HG02798 (cell line): ENCODE results near the gene FKBP10.
"Not testable (repeated sequence)": the region's sequence is repeated elsewhere in the genome, so short reads cannot be mapped to it uniquely, and the experiment has no call there.

Experiments
- ATAC-seq: cut with Tn5 transposase; IDR thresholded peaks from one replicate; pipeline ENCODE4 v1.9.1; 2021; ENCODE audit warnings: mild to moderate bottlenecking; ENCODE audit not compliant: unreplicated experiment, poor library complexity

FKBP10 gene, protein sequence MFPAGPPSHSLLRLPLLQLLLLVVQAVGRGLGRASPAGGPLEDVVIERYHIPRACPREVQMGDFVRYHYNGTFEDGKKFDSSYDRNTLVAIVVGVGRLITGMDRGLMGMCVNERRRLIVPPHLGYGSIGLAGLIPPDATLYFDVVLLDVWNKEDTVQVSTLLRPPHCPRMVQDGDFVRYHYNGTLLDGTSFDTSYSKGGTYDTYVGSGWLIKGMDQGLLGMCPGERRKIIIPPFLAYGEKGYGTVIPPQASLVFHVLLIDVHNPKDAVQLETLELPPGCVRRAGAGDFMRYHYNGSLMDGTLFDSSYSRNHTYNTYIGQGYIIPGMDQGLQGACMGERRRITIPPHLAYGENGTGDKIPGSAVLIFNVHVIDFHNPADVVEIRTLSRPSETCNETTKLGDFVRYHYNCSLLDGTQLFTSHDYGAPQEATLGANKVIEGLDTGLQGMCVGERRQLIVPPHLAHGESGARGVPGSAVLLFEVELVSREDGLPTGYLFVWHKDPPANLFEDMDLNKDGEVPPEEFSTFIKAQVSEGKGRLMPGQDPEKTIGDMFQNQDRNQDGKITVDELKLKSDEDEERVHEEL

DNA sequence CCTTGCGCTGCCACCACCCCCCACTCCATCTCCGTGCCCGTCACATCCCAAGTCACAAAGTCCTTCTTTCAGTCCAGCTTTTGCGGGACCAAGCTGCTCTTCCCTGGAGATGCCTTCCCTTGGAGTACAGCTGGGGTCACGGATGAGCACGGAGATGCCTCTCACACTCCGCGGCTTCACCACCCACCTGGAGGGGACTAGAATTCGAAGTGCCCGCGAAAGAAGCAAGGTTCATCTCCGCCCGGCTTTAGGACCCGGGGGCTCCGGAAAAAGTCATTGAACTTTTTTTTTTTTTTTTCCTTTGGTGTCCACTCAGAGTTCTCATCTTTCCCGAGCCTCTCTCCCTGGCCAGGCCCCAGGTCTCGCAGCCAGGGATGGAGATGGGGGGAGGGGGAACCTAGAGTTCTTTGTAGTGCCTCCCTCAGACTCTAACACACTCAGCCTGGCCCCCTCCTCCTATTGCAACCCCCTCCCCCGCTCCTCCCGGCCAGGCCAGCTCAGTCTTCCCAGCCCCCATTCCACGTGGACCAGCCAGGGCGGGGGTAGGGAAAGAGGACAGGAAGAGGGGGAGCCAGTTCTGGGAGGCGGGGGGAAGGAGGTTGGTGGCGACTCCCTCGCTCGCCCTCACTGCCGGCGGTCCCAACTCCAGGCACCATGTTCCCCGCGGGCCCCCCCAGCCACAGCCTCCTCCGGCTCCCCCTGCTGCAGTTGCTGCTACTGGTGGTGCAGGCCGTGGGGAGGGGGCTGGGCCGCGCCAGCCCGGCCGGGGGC is at the start of gene FKBP10:
TSS of gene FKBP10 (plus strand) at position 624 of the 771 bp plus-strand sequence. CDS start at position 655, 31 bp downstream.
- no peak for ATAC-seq

DNA sequence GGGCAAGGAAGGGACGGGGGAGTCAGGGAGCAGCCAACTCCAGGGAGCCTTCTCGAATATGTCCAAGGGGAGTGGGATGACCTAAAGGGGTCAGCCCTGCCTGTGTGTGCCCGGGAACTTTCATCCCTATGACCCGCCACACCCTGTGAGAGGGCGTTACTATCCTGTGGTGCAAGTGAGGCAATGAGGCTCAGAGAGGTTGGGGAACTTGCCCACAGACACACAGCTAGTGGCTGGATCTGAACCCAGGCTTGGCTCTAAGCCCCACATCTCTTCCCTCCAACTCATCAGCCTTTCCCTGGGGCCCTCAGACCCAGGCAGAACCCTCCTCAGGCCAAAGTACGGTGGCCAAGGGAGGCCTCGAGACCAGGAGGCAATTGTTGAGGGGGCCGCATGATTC is 49.5 kb upstream of the FKBP10 start:
- no peak for ATAC-seq

DNA sequence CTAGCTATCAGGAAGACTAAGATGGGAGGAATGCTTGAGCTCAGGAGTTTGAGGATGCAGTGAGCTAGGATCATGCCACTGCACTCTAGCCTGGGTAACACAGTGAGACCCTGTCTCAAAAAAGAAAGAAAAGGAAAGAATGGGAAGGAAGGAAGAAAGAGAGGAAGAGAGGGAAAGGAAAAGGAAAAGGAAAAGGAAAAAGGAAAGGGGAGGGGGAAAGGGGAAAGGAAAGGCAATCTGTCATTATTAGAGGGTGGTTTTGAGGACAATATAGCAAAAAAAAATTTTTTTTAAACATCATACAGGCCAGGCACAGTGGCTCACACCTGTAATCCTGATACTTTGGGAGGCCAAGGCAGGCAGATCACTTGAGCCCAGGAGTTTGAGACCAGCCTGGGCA is 46.7 kb upstream of the FKBP10 start:
- ATAC-seq, result no peak

DNA sequence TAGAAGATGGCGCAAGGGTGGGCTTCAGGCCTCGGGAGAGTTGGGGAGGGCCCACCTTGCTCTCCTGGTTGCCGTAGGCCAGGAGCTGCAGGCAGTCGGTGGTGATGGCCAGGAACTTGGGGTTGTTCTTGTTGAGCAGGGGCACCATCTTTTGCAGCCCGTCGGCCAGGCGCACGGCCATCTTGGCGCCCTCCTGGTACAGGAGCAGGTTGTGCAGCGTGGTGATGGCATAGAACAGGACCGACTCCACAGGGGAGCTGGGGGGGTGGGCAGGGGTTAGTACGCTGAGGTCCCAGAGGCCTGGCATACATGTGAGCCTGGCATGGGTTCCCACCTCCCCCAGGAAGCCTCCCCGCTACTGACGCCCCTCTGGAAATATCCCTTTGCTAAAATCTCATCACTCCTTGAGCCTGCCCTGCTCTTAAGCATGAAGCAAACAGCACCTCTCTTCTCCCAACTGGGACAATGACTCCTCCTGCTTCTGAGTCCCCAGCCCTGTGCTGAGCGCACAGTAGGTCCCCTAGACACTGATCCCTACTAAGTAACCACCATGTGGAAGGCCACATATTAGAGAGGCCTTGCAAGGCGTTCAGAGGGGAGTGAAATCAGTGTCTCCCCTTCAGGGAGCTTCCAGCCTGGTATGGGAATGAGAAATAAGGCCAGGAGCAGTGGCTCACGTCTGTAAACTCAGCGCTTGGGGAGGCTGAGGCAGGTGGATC is 45.3 kb upstream of the FKBP10 start:
- ATAC-seq, result no peak

DNA sequence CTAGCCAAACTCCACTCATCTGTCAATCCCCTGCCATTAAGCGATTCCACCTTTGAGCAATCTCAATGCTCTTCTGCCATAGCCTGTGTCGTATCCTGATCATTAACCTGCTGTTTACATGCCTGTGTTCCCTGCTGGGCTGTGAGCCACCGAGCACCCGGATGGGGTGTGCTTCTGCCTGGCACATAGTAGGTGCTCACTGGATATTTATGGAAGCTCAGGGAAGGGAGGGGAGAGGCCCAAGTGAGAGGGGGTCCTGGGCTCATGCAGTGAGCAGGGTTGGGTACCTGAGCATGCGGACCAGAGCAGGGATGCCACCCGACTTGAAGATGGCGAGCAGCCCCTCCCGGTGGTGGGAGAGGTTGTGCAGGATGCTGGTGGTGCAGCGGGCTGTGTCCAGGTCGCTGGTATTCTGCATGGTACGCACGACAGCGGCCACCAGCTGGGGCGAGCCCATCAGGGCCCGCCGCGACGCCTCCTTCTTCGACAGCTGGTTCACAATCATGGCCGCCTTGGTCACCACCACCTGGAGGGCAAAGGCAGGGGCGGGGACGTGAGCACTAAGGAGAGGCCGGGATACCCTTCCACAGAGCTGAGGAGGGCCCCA is 44.0 kb upstream of the FKBP10 start:
- ATAC-seq, result no peak

DNA sequence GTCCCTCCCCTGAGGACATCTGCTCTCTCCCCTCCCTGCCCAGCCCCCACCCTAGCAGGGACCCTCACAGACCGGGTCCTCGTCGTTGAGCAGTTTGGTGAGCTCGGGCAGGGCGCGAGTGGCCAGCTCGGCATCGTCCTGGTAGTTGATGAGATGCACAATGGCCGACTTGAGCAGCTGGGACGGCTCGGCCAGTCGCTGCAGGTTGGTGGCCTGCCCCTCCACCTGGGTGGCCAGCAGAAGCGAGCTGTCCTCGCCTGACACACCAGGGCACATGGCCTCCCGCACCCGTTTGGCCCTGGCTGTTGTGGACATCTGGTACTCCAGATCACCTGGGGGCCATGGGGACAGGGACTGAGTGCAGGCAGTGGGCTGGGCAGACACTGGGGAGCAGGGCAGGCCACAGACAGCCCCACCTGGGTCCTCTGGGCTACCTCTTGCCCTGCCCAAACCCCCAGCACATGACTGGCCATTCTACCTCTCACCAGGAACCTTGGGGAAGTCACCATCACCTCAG is 43.4 kb upstream of the FKBP10 start:
- ATAC-seq, result no peak

DNA sequence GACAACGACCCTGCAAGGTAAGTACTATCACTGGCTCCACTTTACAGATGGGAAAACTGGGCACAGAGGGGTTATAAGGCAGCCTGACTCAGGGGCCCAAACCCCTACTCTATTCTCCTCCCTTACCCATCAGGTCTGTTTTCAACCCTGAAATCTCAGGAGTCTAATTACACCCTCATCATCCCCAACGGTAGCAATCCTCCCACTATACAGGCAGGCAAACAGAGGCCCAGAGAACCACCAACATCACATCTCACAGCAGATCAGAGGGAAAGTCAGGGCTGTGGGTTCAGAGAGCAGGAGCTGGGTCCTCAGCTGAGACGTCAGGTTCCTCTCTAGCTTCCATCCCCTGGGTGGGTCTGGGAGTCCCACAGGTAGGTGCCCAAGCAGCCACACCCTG is 42.8 kb upstream of the FKBP10 start:
- no peak for ATAC-seq

DNA sequence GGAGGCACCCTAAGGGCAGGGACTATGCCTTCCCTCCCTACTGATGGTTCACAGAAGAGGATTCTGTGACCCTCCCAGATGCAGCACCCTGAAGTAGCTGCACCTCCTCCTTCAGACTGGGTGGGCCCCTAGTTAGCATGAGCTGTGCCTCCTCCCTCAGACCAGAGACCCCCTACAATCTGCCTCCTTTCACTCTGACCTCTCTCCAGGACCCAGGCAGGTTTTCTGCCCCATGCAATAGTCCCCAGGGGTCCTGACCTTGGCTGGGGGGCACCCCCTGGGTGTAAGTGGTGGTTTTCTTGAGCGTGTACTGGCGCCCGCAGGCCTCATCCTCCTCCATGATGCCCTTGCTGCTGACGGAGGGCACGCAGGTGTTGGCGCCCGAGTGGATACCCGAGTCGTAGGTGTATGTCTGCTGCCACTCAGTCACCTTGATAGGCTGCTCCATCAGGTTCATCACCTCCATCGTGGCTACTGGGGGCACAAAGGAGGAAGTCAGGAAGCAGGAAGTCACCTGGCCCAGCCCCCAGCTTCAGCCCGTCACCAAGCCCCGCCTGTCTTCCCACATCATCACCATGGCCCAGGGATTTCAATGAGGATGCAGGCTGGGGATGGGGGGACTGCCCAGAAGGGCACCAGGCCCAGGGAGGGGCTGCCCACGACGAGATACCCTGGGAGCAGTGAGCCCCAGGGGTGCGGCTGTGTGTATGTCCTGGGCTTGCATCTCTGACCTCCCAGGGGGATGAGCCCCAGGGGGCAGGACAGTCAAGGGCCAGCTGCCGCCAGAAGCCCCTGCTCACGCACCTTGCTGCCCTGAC is 41.2 kb upstream of the FKBP10 start:
- ATAC-seq, result no peak

DNA sequence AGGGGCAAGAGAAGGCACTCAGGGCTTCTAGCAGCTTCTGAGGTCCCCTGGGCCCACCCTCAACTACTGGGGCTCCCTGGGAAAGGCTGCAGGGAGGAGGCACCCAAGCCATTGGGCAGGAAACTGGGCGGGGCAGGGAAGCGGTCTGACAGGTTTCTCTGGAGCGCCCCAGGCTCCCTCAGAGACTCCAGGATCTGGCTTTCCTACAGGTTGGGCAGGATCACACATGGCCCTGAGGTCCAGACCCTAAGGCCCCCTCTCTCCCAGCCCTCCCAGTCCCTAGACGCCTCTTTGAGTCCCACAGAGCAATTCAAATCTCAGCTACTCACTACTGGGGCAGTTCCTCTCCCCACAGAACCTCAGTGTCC is 40.6 kb upstream of the FKBP10 start:
- no peak for ATAC-seq

DNA sequence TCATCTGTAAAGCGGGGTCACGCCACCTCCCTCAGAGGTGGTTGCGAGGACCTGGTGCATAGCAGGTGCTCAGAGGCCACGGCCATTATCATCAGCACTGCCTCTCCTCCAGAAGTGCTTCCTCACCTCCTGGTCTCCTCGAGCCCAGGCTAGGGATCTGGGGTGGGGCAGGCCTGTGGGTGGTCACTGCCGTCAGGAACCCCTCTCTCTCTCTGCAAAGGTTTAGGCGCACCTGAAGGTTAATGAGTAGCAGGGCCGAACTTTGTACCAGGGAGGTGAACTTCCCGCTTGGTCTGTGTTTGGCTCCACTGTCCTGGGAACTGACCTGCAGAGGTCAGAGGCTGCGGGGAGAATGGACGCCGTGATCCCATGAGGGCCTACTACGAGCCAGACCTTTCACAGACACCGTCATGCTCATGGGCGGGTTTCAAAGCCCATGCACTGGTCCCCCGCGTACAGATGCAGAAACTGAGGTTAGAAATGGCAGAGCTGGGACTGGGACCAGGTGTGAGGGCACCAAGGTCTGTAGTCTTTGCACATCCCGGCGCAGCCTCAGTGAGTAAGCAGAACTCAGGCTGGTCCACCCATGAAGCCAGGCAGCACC is 40.1 kb upstream of the FKBP10 start:
- ATAC-seq, result no peak

DNA sequence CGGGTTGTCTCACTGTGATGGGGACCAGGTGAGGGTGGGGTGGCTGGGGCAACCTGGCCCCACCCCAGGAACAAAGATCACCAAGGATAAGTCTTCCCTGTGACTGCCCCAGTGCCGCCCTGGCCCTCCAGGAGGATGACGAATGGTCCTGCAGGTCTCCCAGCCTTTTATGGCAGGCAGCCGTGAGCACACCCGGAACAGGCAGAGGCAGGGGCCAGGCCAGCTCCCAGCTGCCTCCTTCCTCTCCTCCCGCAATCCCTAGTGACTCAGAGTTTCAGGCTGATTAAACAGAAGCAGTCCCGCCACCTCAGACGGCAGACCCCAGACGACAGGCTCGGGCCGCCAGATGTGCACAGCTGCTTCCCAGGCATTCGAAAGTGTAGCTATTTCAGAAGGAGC is 39.6 kb upstream of the FKBP10 start:
- no peak for ATAC-seq

DNA sequence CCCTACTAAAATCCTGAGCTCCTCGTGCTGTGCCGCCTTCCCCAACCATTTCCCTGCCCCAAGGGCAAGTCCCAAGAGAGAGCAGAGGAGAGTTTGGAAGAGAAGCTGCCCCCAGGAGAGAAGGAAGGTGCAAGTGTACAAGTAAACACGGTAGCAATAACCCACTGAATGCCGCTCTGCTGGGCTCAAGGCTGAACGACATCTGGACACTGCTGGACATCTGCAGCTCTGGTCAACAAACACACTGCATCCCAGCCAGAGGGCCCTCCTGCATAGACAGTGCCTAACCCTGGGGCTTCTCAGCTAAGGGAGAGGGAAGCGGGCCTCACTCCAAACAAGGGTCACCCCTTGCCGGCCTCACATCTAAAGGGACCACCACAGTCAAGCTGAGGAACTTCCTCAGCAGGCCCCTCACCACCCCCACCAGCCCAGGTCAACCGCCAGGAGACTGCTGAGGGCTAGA is 39.0 kb upstream of the FKBP10 start:
- no peak for ATAC-seq

DNA sequence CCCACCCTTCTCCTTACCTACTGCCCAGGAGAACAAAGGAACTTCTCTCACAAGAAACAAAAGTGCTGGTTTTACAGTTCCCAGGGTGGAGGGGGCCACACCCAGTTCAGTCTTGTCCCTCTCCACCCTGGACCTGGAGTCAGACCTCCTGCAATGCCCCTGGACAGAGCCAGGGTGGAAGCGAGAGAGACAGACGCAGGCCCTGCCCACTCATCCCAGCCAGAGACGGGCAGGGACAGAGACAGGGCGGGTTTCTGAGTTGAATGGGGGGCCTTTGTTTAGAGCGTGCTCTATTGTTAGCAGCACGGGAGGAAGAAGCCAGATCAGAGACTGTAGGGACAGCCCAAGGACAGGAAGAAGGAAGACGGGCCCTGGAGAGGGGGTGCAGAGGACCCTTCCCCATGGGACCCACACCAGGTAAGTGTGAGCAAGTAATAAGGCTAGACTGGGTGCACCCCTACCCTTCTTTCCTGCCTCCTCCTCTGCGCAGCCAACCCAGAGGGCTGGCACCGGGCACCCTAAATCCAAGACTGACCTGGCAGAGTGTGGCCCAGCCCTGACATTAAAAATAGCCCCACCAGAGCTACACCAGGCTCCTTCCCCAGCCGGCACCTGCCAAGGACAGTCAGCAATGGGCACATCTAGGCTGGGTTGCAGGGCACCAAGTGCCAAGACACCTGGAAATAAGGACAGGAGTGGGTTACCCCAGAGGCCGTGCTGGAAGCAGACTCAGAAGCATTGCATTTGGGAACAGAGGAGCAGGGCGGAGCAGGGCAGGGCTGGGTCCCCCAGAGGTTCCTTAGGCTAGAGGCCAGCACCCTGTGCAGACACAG is 37.2 kb upstream of the FKBP10 start:
- ATAC-seq, result no peak

DNA sequence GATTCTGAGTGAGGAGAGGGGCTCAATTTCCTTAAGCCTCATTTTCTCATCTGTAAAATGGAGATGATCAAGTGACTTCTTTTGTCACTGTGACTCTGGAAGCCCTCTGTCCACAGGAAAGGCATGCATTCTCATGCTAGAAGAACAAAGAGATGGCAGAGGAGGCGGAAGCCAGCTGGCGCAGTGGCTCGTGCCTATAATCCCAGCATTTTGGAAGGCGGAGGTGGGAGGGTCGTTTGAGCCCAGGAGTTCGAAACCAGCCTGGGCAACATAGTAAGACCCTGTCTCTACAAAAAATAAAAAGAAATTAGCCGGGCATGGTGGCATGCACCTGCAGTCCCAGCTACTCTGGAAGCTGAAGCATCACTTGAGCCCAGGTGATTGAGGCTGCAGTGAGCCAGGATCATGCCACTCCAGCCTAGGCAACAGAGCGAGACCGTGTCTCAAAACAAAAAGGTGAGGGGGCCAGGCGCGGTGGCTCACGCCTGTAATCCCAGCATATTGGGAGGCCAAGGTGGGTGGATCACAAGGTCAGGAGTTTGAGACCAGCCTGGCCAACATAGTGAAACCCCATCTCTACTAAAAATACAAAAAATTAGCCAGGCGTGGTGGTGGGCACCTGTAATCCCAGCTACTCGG is 36.4 kb upstream of the FKBP10 start:
- not testable (repeated sequence) for ATAC-seq

DNA sequence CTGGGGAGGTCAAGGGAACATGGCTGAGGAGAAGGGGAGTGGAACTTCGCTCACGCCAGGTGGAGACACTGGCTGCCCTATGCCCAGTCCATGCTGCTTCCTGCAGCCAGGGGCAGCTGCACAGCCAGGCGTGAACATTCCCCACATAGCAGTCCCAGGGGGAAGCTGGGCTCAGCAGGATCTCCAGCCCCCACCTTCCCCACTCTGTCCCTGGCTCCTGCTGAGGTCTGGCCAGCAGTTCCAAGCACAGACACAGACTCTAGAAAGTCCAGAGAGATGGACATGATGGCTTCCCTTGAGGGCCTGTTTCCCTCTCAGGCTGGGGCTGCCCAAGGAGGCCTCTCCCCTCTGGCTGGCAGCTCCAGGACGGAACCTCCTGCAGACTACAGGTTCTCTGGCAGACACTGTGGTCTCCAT is 35.6 kb upstream of the FKBP10 start:
- no peak for ATAC-seq

DNA sequence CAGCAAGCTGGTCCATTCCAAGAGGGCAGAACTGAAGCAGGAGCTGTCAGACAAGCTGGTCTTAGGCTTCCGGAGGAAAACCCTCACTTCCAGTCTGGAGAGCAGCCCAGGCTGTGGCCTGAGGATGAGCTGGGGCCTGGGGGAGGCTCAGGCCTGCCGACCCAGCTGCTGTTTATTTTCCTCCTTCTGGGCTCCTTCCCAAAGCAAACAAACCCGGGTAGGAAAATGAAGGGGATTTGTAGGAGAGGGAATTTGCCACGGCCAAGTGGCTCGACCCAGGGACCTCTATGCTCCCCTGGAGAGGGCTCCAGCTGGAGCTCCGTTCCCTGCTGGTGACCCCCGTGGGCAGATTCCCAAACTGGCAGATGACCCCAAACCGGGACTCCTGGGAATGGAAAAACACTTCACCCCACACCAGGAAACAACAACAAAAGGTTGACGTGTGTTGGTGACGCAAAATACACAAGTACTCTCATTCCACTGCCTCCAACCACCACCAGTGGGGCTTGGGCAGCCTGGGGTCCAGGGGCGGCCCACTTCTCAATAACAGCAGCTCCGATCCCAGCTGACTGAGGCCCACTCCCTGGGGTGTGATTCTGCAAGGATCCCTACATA is 35.1 kb upstream of the FKBP10 start:
- no peak for ATAC-seq

DNA sequence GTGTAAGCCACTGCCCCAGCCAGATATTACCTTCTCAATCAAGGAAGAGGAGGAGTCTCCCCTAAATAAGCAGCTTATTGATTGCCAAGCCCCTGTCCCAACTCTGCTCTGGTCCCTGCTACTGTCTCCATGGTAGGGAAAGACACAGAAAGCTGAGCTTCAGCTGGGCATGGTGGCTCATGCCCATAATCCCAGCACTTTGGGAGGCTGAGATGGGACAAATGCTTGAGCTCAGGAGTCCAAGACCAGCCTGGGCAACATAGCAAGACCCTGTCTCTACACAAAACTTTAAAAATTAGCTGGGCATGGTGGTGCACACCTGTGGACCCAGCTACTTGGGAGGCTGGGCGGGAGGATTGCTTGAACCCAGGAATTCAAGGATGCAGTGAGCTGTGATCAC is 32.9 kb upstream of the FKBP10 start:
- ATAC-seq, result no peak
